ENCODE data around the gene OR5AU1.

Gene OR5AU1

GRCh38 chr14:21149641-21150367 lies 6.1 kb downstream of the OR5AU1 start:
- no peak overlapping the region for H3K4me2 ChIP-seq (ENCODE audit: low read length)
- H3K79me2 ChIP-seq (ENCODE audit: control insufficient read depth, insufficient read depth, low read length), result no peaks in the 10 kb centered on the region
- no peak overlapping the region for H3K56ac ChIP-seq (ENCODE audit: low read length)
- no peak overlapping the region for H2AK5ac ChIP-seq (ENCODE audit: low read length)
- H3K4me3 ChIP-seq (ENCODE audit: low read length), result no peak overlapping the region
- no peak overlapping the region for H3K4ac ChIP-seq (ENCODE audit: low read depth, low read length)
- H3K23ac ChIP-seq (ENCODE audit: low read length), result no peak overlapping the region
- no peak overlapping the region for H3K27ac ChIP-seq (ENCODE audit: low read depth, low read length)
- no peak overlapping the region for H2BK5ac ChIP-seq (ENCODE audit: low read length)
- H4K8ac ChIP-seq (ENCODE audit: low read depth, low read length), result no peak overlapping the region
- H3K79me1 ChIP-seq (ENCODE audit: low read length), result no peaks in the 10 kb centered on the region
- no peaks in the 10 kb centered on the region for H3K4me1 ChIP-seq (ENCODE audit: control insufficient read depth, low read depth, low read length)
- H3K27me3 ChIP-seq (ENCODE audit: insufficient read depth, low read length, poor library complexity), result no peaks in the 10 kb centered on the region
- DNase-seq, result no peak
- H3K9ac ChIP-seq (ENCODE audit: low read length), result no peak overlapping the region
- H3K36me3 ChIP-seq (ENCODE audit: control insufficient read depth, insufficient read depth, low read length), result no peaks in the 10 kb centered on the region
- no peak overlapping the region for H2BK120ac ChIP-seq (ENCODE audit: low read depth, low read length)
- H4K5ac ChIP-seq (ENCODE audit: low read length), result no peak overlapping the region
- H3K18ac ChIP-seq (ENCODE audit: low read length), result no peak overlapping the region
- no CpG with 5 or more reads among the region's 4 CpGs for WGBS (ENCODE audit: extremely low coverage, insufficient coverage, low lambda C conversion rate)
- no peak overlapping the region for H2BK15ac ChIP-seq (replicated peaks; ENCODE audit: low read depth)

DNA sequence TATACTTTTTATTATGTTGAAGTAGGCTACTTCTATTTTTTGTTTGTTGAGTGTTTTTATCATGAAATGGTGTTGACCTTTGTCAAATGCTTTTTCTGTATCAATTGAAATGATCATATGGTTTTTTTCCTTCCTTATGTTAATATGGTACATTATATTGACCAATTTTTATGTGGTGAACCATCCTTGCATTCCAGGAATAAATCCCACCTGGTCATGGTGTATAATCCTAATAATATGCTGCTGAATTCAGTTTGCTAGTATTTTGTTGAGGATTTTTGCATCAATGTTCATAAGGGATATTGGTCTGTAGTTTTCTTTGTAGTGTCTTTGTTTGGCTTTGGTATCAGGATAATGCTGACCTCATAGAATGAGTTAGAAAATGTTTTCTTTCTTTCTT lies 10.4 kb downstream of the OR5AU1 start:
- H3K79me2 ChIP-seq (ENCODE audit: control insufficient read depth, insufficient read depth, low read length), result no peaks in the 10 kb centered on the region
- H2BK5ac ChIP-seq (ENCODE audit: low read length), result no peak overlapping the region
- H2AK5ac ChIP-seq (ENCODE audit: low read length), result no peak overlapping the region
- no peak overlapping the region for H3K4ac ChIP-seq (ENCODE audit: low read depth, low read length)
- H3K4me1 ChIP-seq (ENCODE audit: control insufficient read depth, low read depth, low read length), result no peaks in the 10 kb centered on the region
- no peak overlapping the region for H3K4me3 ChIP-seq (ENCODE audit: low read length)
- no peak overlapping the region for H3K18ac ChIP-seq (ENCODE audit: low read length)
- no peak for DNase-seq
- no peak overlapping the region for H3K4me2 ChIP-seq (ENCODE audit: low read length)
- no peak overlapping the region for H3K27ac ChIP-seq (ENCODE audit: low read depth, low read length)
- no peak overlapping the region for H2BK120ac ChIP-seq (ENCODE audit: low read depth, low read length)
- H4K5ac ChIP-seq (ENCODE audit: low read length), result no peak overlapping the region
- no peak overlapping the region for H2BK15ac ChIP-seq (replicated peaks; ENCODE audit: low read depth)
- no peak overlapping the region for H3K56ac ChIP-seq (ENCODE audit: low read length)
- H3K27me3 ChIP-seq (ENCODE audit: insufficient read depth, low read length, poor library complexity), result no peaks in the 10 kb centered on the region
- H4K8ac ChIP-seq (ENCODE audit: low read depth, low read length), result no peak overlapping the region
- no peaks in the 10 kb centered on the region for H3K36me3 ChIP-seq (ENCODE audit: control insufficient read depth, insufficient read depth, low read length)
- H3K23ac ChIP-seq (ENCODE audit: low read length), result no peak overlapping the region
- no peaks in the 10 kb centered on the region for H3K79me1 ChIP-seq (ENCODE audit: low read length)
- no peak overlapping the region for H3K9ac ChIP-seq (ENCODE audit: low read length)

GRCh38 chr14:21142357-21142756 lies 13.5 kb downstream of the OR5AU1 start:
- H3K4me1 ChIP-seq (ENCODE audit: control insufficient read depth, low read depth, low read length), result no peaks in the 10 kb centered on the region
- no peak overlapping the region for H2AK5ac ChIP-seq (ENCODE audit: low read length)
- H3K36me3 ChIP-seq (ENCODE audit: control insufficient read depth, insufficient read depth, low read length), result no peaks in the 10 kb centered on the region
- no peaks in the 10 kb centered on the region for H3K79me2 ChIP-seq (ENCODE audit: control insufficient read depth, insufficient read depth, low read length)
- no peaks in the 10 kb centered on the region for H3K79me1 ChIP-seq (ENCODE audit: low read length)
- H3K56ac ChIP-seq (ENCODE audit: low read length), result no peak overlapping the region
- H3K27ac ChIP-seq (ENCODE audit: low read depth, low read length), result no peak overlapping the region
- no peak overlapping the region for H3K23ac ChIP-seq (ENCODE audit: low read length)
- H2BK15ac ChIP-seq (replicated peaks; ENCODE audit: low read depth), result no peak overlapping the region
- no peak overlapping the region for H2BK120ac ChIP-seq (ENCODE audit: low read depth, low read length)
- H3K4ac ChIP-seq (ENCODE audit: low read depth, low read length), result no peak overlapping the region
- WGBS (ENCODE audit: extremely low coverage, insufficient coverage, low lambda C conversion rate), result no CpG with 5 or more reads among the region's 1 CpG
- H3K4me2 ChIP-seq (ENCODE audit: low read length), result no peak overlapping the region
- no peak overlapping the region for H3K18ac ChIP-seq (ENCODE audit: low read length)
- no peak overlapping the region for H2BK5ac ChIP-seq (ENCODE audit: low read length)
- H3K9ac ChIP-seq (ENCODE audit: low read length), result no peak overlapping the region
- no peak overlapping the region for H4K8ac ChIP-seq (ENCODE audit: low read depth, low read length)
- no peak for DNase-seq
- H3K4me3 ChIP-seq (ENCODE audit: low read length), result no peak overlapping the region
- H3K27me3 ChIP-seq (ENCODE audit: insufficient read depth, low read length, poor library complexity), result no peaks in the 10 kb centered on the region
- H4K5ac ChIP-seq (ENCODE audit: low read length), result no peak overlapping the region

- Histone ChIP-seq H3K4me1 (ENCODE audit: control insufficient read depth, low read depth, low read length) (no peaks in the 10 kb centered on the region), H2BK120ac (ENCODE audit: low read depth, low read length) (no peak overlapping the region), H3K23ac (ENCODE audit: low read length) (no peak overlapping the region), H3K27ac (ENCODE audit: low read depth, low read length) (no peak overlapping the region), H3K79me1 (ENCODE audit: low read length) (no peaks in the 10 kb centered on the region), H3K4me2 (ENCODE audit: low read length) (no peak overlapping the region), H3K9ac (ENCODE audit: low read length) (no peak overlapping the region), H3K36me3 (ENCODE audit: control insufficient read depth, insufficient read depth, low read length) (no peaks in the 10 kb centered on the region), H3K18ac (ENCODE audit: low read length) (no peak overlapping the region), H2BK15ac (replicated peaks; ENCODE audit: low read depth) (no peak overlapping the region), H4K5ac (ENCODE audit: low read length) (no peak overlapping the region), H4K8ac (ENCODE audit: low read depth, low read length) (no peak overlapping the region), H2AK5ac (ENCODE audit: low read length) (no peak overlapping the region), H3K79me2 (ENCODE audit: control insufficient read depth, insufficient read depth, low read length) (no peaks in the 10 kb centered on the region), H3K4ac (ENCODE audit: low read depth, low read length) (no peak overlapping the region), H2BK5ac (ENCODE audit: low read length) (no peak overlapping the region), H3K56ac (ENCODE audit: low read length) (no peak overlapping the region), H3K27me3 (ENCODE audit: insufficient read depth, low read length, poor library complexity) (no peaks in the 10 kb centered on the region), H3K4me3 (ENCODE audit: low read length) (no peak overlapping the region)
- peak; percentile 19 for DNase-seq
- WGBS (ENCODE audit: extremely low coverage, insufficient coverage, low lambda C conversion rate), result no CpG with 5 or more reads among the region's 1 CpG
These were observed 19.8 kb downstream of the OR5AU1 start for GRCh38 chr14:21136024-21136423.

DNA sequence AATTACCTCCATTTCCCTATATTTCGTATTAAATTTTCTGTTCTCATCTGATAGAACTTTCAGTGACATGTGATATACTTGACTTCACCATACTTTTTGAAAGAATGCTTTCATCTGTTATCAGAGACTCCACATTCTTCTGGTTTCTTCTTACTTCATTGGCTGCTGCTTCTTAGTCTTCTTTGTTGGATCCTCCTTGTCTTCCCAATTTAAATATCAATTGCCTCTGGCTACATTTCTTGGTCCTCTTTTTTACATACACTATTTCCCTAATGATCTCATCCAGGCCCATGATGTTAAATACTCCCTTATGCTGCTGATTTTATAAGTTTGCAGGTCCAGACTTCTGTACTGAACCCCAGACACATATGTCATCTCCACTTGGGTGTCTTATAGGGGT lies 22.0 kb downstream of the OR5AU1 start:
- no peak overlapping the region for H2BK15ac ChIP-seq (replicated peaks; ENCODE audit: low read depth)
- H3K79me1 ChIP-seq (ENCODE audit: low read length), result no peaks in the 10 kb centered on the region
- H4K5ac ChIP-seq (ENCODE audit: low read length), result no peak overlapping the region
- H2BK120ac ChIP-seq (ENCODE audit: low read depth, low read length), result no peak overlapping the region
- no peak overlapping the region for H3K23ac ChIP-seq (ENCODE audit: low read length)
- WGBS (ENCODE audit: extremely low coverage, insufficient coverage, low lambda C conversion rate), result 100% methylated on average over 1 of the region's 1 CpG
- H3K9ac ChIP-seq (ENCODE audit: low read length), result no peak overlapping the region
- H3K27ac ChIP-seq (ENCODE audit: low read depth, low read length), result no peak overlapping the region
- H3K27me3 ChIP-seq (ENCODE audit: insufficient read depth, low read length, poor library complexity), result no peaks in the 10 kb centered on the region
- no peak overlapping the region for H3K4me3 ChIP-seq (ENCODE audit: low read length)
- H3K4ac ChIP-seq (ENCODE audit: low read depth, low read length), result no peak overlapping the region
- no peaks in the 10 kb centered on the region for H3K79me2 ChIP-seq (ENCODE audit: control insufficient read depth, insufficient read depth, low read length)
- H3K4me1 ChIP-seq (ENCODE audit: control insufficient read depth, low read depth, low read length), result no peaks in the 10 kb centered on the region
- no peak overlapping the region for H3K4me2 ChIP-seq (ENCODE audit: low read length)
- DNase-seq, result peak; percentile 60
- H2BK5ac ChIP-seq (ENCODE audit: low read length), result no peak overlapping the region
- H3K18ac ChIP-seq (ENCODE audit: low read length), result no peak overlapping the region
- H3K36me3 ChIP-seq (ENCODE audit: control insufficient read depth, insufficient read depth, low read length), result no peaks in the 10 kb centered on the region
- no peak overlapping the region for H3K56ac ChIP-seq (ENCODE audit: low read length)
- H4K8ac ChIP-seq (ENCODE audit: low read depth, low read length), result no peak overlapping the region
- H2AK5ac ChIP-seq (ENCODE audit: low read length), result no peak overlapping the region

- no peak overlapping the region for H3K9ac ChIP-seq (ENCODE audit: low read length)
- H3K4ac ChIP-seq (ENCODE audit: low read depth, low read length), result no peak overlapping the region
- H3K18ac ChIP-seq (ENCODE audit: low read length), result no peak overlapping the region
- H3K23ac ChIP-seq (ENCODE audit: low read length), result no peak overlapping the region
- H4K8ac ChIP-seq (ENCODE audit: low read depth, low read length), result no peak overlapping the region
- no peak overlapping the region for H3K27ac ChIP-seq (ENCODE audit: low read depth, low read length)
- no peak overlapping the region for H2BK120ac ChIP-seq (ENCODE audit: low read depth, low read length)
- no peaks in the 10 kb centered on the region for H3K27me3 ChIP-seq (ENCODE audit: insufficient read depth, low read length, poor library complexity)
- H2BK5ac ChIP-seq (ENCODE audit: low read length), result no peak overlapping the region
- H2AK5ac ChIP-seq (ENCODE audit: low read length), result no peak overlapping the region
- no peak overlapping the region for H3K4me2 ChIP-seq (ENCODE audit: low read length)
- WGBS (ENCODE audit: extremely low coverage, insufficient coverage, low lambda C conversion rate), result no CpG with 5 or more reads among the region's 1 CpG
- no peak overlapping the region for H3K4me3 ChIP-seq (ENCODE audit: low read length)
- H3K4me1 ChIP-seq (ENCODE audit: control insufficient read depth, low read depth, low read length), result no peaks in the 10 kb centered on the region
- H3K36me3 ChIP-seq (ENCODE audit: control insufficient read depth, insufficient read depth, low read length), result no peaks in the 10 kb centered on the region
- H3K79me1 ChIP-seq (ENCODE audit: low read length), result no peaks in the 10 kb centered on the region
- no peak overlapping the region for H4K5ac ChIP-seq (ENCODE audit: low read length)
- no peak overlapping the region for H2BK15ac ChIP-seq (replicated peaks; ENCODE audit: low read depth)
- H3K56ac ChIP-seq (ENCODE audit: low read length), result no peak overlapping the region
- no peak for DNase-seq
- no peaks in the 10 kb centered on the region for H3K79me2 ChIP-seq (ENCODE audit: control insufficient read depth, insufficient read depth, low read length)
These were observed 32.4 kb downstream of the OR5AU1 start for GRCh38 chr14:21123429-21123828.

Data from mesendoderm (in vitro differentiated cells).